ENCODE results near the gene DPYD.

Gene DPYD

GRCh38 chr1:97502360-97502759, 418.5 kb downstream of the DPYD start:
- Mint-ChIP-seq H3K4me1 (peaks cover 6% of the 10 kb centered on the region), H3K36me3 (no peaks in the 10 kb centered on the region), H3K4me3 (no peak overlapping the region), H3K9me3 (no peaks in the 10 kb centered on the region), H3K27ac (no peak overlapping the region)
- DNase-seq (ENCODE audit: low spot score in 2 of 2) (no peak), ATAC-seq (no peak)

- peaks cover 6% of the 10 kb centered on the region for H3K4me1 Mint-ChIP-seq
- ATAC-seq (no peak), DNase-seq (ENCODE audit: low spot score in 2 of 2) (no peak)
- H3K36me3 Mint-ChIP-seq, result no peaks in the 10 kb centered on the region
- H3K9me3 Mint-ChIP-seq, result no peaks in the 10 kb centered on the region
- H3K4me3 Mint-ChIP-seq, result no peak overlapping the region
- no peak overlapping the region for H3K27ac Mint-ChIP-seq
Observed at GRCh38 chr1:97501628-97502027, 419.2 kb downstream of the DPYD start.

DNA sequence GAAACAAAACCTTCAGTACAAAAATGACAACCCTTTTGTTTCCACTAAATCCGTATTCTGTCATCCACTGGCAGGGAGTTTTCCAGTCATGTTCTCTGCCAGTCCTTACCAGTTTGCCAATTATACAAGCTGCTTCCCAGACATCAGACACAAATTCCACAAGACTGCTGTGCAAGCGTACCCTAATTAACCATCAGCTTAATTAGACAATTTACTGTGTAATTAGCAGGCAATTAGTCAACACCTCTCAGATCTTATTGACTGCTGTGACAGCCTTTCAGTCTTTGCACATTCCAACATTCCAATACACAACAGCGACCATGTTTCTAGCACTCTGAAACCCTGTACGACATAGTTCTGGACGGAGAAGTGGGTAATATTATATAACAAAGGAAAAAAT, 420.1 kb downstream of the DPYD start:
- Mint-ChIP-seq H3K4me3 (no peak overlapping the region), H3K4me1 (peaks cover 4% of the 10 kb centered on the region), H3K27ac (no peak overlapping the region), H3K36me3 (no peaks in the 10 kb centered on the region), H3K9me3 (no peaks in the 10 kb centered on the region)
- no peak for DNase-seq (ENCODE audit: low spot score in 2 of 2)
- ATAC-seq, result no peak

- no peaks in the 10 kb centered on the region for H3K9me3 Mint-ChIP-seq
- H3K4me3 Mint-ChIP-seq, result no peak overlapping the region
- no peak for ATAC-seq
- no peak overlapping the region for H3K27ac Mint-ChIP-seq
- DNase-seq (ENCODE audit: low spot score in 2 of 2), result no peak
- no peaks in the 10 kb centered on the region for H3K36me3 Mint-ChIP-seq
- H3K4me1 Mint-ChIP-seq, result no peaks in the 10 kb centered on the region
Observed at GRCh38 chr1:97499667-97500066, 421.2 kb downstream of the DPYD start.

GRCh38 chr1:97489834-97490233, 431.0 kb downstream of the DPYD start:
- Mint-ChIP-seq H3K4me1 (no peaks in the 10 kb centered on the region), H3K4me3 (no peak overlapping the region), H3K9me3 (no peaks in the 10 kb centered on the region), H3K36me3 (no peaks in the 10 kb centered on the region), H3K27ac (no peak overlapping the region)
- no peak for ATAC-seq
- DNase-seq (ENCODE audit: low spot score in 2 of 2), result no peak

- H3K27ac Mint-ChIP-seq, result no peak overlapping the region
- no peak for ATAC-seq
- H3K4me1 Mint-ChIP-seq, result no peaks in the 10 kb centered on the region
- no peak overlapping the region for H3K4me3 Mint-ChIP-seq
- H3K36me3 Mint-ChIP-seq, result no peaks in the 10 kb centered on the region
- no peak for DNase-seq (ENCODE audit: low spot score in 2 of 2)
- H3K9me3 Mint-ChIP-seq, result no peaks in the 10 kb centered on the region
Observed at GRCh38 chr1:97488530-97488929, 432.3 kb downstream of the DPYD start.

- ATAC-seq (no peak), DNase-seq (ENCODE audit: low spot score in 2 of 2) (no peak)
- H3K27ac Mint-ChIP-seq, result no peak overlapping the region
- no peaks in the 10 kb centered on the region for H3K4me1 Mint-ChIP-seq
- H3K4me3 Mint-ChIP-seq, result no peak overlapping the region
- no peaks in the 10 kb centered on the region for H3K9me3 Mint-ChIP-seq
- H3K36me3 Mint-ChIP-seq, result no peaks in the 10 kb centered on the region
Observed at GRCh38 chr1:97482022-97482421, 438.8 kb downstream of the DPYD start.

DNA sequence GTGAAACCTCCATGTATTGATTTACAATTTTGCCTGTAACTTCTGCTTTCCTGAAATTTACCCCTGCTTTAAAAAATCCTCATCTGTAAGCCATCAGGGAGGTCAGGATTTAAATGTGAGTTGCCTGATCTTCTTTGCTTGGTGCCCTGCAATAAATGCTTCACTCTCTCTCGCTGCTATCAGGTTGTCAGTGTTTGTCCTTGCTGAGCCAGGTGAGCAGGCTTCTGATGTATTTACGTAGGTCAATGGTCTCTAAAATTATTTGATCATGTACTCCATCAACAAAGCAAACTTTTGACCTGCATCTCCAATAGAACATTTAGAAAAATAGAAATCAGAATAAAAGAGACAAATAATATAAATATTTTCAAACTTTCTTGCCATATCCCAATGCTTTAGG, 453.4 kb downstream of the DPYD start:
- H3K9me3 Mint-ChIP-seq, result no peaks in the 10 kb centered on the region
- H3K27ac Mint-ChIP-seq, result no peak overlapping the region
- H3K36me3 Mint-ChIP-seq, result no peaks in the 10 kb centered on the region
- H3K4me1 Mint-ChIP-seq, result no peaks in the 10 kb centered on the region
- no peak overlapping the region for H3K4me3 Mint-ChIP-seq
- DNase-seq (ENCODE audit: low spot score in 2 of 2) (no peak), ATAC-seq (no peak)

- ATAC-seq, result no peak
- no peaks in the 10 kb centered on the region for H3K4me1 Mint-ChIP-seq
- H3K27ac Mint-ChIP-seq, result no peak overlapping the region
- no peak for DNase-seq (ENCODE audit: low spot score in 2 of 2)
- H3K36me3 Mint-ChIP-seq, result no peaks in the 10 kb centered on the region
- H3K4me3 Mint-ChIP-seq, result no peak overlapping the region
- H3K9me3 Mint-ChIP-seq, result no peaks in the 10 kb centered on the region
Observed at GRCh38 chr1:97464305-97464704, 456.5 kb downstream of the DPYD start.

DNA sequence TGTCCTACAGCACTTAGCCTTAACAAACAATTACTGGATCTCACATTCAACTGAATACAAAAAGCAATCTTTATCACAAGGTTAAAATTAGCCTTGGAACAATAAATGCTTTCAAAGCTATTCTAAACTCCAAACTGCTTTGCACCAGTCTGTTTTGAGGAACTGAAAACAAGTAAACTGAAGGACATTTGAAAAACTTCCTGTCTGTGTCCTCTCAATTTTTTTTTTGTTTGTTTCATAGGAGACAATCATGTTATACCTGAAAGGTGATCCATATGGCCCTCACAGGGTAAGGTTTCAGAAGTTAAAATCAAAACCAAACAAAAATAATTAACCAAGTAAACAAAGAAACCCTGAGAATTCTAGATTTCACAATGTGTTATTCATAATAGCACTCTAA, 459.1 kb downstream of the DPYD start:
- Mint-ChIP-seq H3K36me3 (no peaks in the 10 kb centered on the region), H3K27ac (no peak overlapping the region)
- no peak for ATAC-seq

DNA sequence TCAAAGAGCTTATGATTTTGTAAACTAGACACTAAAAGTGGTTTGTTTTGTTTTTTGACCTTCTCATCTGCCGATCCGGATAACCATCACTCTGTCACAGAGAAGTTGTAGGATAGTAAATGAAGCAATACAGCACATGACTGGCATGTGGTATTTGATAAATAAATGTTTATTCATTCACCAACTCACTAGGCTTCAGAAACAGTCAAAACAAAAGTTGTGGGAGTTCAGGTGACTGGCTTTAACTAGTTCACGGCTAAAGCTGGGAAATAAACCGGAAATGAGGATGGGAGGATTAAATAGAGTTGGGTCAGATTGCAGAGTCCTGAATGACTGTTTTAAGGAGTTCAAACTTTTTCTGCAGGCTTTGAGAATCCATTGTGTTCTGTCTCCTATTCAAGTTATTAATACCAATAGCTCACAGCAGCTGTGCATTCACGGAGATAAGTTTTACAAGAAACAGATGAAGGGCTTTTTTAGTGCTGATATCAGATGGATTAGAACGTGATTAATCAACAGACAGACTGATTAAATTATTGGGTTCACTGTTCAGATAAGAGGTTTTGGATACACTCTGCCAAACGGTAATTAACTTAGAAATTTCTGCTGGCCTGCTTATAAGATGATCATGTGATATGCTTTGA, 463.3 kb downstream of the DPYD start:
- DNase-seq (ENCODE audit: low spot score in 2 of 2) (no peak), ATAC-seq (no peak)
- no peaks in the 10 kb centered on the region for H3K4me1 Mint-ChIP-seq
- H3K9me3 Mint-ChIP-seq, result no peaks in the 10 kb centered on the region
- no peaks in the 10 kb centered on the region for H3K36me3 Mint-ChIP-seq
- H3K27ac Mint-ChIP-seq, result no peak overlapping the region
- no peak overlapping the region for H3K4me3 Mint-ChIP-seq

More for the DNA sequence above, 459.1 kb downstream of the DPYD start:
- Mint-ChIP-seq H3K4me3 (no peak overlapping the region), H3K4me1 (no peaks in the 10 kb centered on the region), H3K9me3 (no peaks in the 10 kb centered on the region)
- no peak for DNase-seq (ENCODE audit: low spot score in 2 of 2)

DNA sequence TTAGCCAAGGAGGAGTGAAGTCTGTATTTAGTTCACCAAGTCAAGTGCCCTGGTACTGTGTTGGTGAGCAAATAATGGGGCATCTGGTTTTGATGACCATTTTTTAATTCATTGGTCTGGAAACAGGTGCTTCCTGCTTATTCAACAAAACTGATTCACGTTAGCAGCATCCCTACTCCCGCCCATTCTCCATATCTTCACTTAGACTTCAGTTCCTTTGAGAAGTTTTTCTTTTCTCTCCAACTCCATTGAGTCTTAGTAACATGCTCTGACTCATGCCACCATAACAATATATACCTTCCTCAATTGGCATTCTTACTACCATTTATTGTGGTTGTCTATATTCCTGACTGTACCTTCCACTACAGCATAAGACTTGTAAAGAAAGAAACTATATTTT, 468.9 kb downstream of the DPYD start:
- H3K4me1 Mint-ChIP-seq, result no peaks in the 10 kb centered on the region
- no peak for ATAC-seq
- DNase-seq (ENCODE audit: low spot score in 2 of 2), result no peak
- peaks cover 24% of the 10 kb centered on the region for H3K36me3 Mint-ChIP-seq
- no peak overlapping the region for H3K27ac Mint-ChIP-seq
- no peak overlapping the region for H3K4me3 Mint-ChIP-seq
- no peaks in the 10 kb centered on the region for H3K9me3 Mint-ChIP-seq

- no peak for DNase-seq (ENCODE audit: low spot score in 2 of 2)
- no peaks in the 10 kb centered on the region for H3K4me1 Mint-ChIP-seq
- no peak overlapping the region for H3K4me3 Mint-ChIP-seq
- H3K36me3 Mint-ChIP-seq, result peaks cover 24% of the 10 kb centered on the region
- no peak for ATAC-seq
- H3K27ac Mint-ChIP-seq, result no peak overlapping the region
- no peaks in the 10 kb centered on the region for H3K9me3 Mint-ChIP-seq
Observed at GRCh38 chr1:97451046-97451826, 469.6 kb downstream of the DPYD start.

GRCh38 chr1:97441966-97442365, 478.9 kb downstream of the DPYD start:
- Mint-ChIP-seq H3K36me3 (no peaks in the 10 kb centered on the region), H3K27ac (no peak overlapping the region), H3K4me3 (no peak overlapping the region), H3K9me3 (no peaks in the 10 kb centered on the region), H3K4me1 (no peaks in the 10 kb centered on the region)
- DNase-seq (ENCODE audit: low spot score in 2 of 2) (no peak), ATAC-seq (no peak)

DNA sequence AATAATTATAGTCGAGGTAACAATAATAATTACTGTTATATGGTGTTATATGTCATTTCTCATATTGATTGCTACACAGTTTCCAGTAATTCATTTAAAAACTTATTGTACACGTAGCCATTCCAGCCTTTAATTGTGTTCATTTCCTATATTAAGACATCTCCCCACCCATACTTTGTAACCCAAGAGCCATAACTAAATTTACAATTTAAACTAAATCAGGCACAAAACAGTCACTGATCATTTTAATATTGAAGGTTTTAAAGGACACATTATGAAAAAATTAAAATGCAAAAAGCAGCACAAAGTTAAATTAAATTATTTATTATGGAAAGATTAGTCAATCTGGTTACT, 487.0 kb downstream of the DPYD start:
- no peaks in the 10 kb centered on the region for H3K36me3 Mint-ChIP-seq
- no peak overlapping the region for H3K27ac Mint-ChIP-seq
- H3K4me3 Mint-ChIP-seq, result no peak overlapping the region
- DNase-seq (ENCODE audit: low spot score in 2 of 2) (no peak), ATAC-seq (no peak)
- H3K9me3 Mint-ChIP-seq, result no peaks in the 10 kb centered on the region
- H3K4me1 Mint-ChIP-seq, result no peaks in the 10 kb centered on the region

GRCh38 chr1:97433094-97433823, 487.6 kb downstream of the DPYD start:
- H3K36me3 Mint-ChIP-seq, result no peaks in the 10 kb centered on the region
- H3K4me3 Mint-ChIP-seq, result no peak overlapping the region
- no peak overlapping the region for H3K27ac Mint-ChIP-seq
- H3K9me3 Mint-ChIP-seq, result no peaks in the 10 kb centered on the region
- ATAC-seq (no peak), DNase-seq (ENCODE audit: low spot score in 2 of 2) (no peak)
- H3K4me1 Mint-ChIP-seq, result no peaks in the 10 kb centered on the region
